Fibroblast of the aortic adventitia (primary cell): Measurements from ENCODE around the gene TNNI3K. TPM values are rescaled to one million over a fixed set of nuclear protein-coding genes. Genes with fewer than 3 reads are reported as not detected.
"Not testable (repeated sequence)": the region's sequence is repeated elsewhere in the genome, so short reads cannot be mapped to it uniquely, and the experiment has no call there.

Experiments used
- DNase-seq: peaks from one replicate; pipeline ENCODE4 v3.0.0-alpha.2; 2010; ENCODE audit warnings: low read depth
- H3K4me3 ChIP-seq: 2 replicates; pipeline ENCODE4 v1.5.1; 2011; ENCODE audit warnings: low read depth, mild to moderate bottlenecking, control low read depth, low read length, moderate library complexity
- CTCF ChIP-seq: IDR thresholded peaks from 2 replicates; pipeline ENCODE4 v1.5.1; 2011; ENCODE audit warnings: mild to moderate bottlenecking, low read length, control low read depth, inconsistent platforms; ENCODE audit not compliant: insufficient read depth
- total RNA-seq: library from RNA; depleted of rRNA; stranded (reverse); fragments of >200 nt; gene quantifications from 2 replicates; pipeline ENCODE4 v1.2.3, GENCODE V29; 2012; ENCODE audit warnings: low replicate concordance

The TNNI3K gene
- total RNA-seq, 1 donor, result not detected

- TF ChIP-seq CTCF, result no peak
- H3K4me3 ChIP-seq, result no peak overlapping the region
- no peak for DNase-seq
Measured at GRCh38 chr1:74245168-74245772, 10.1 kb downstream of the TNNI3K start.

GRCh38 chr1:74246315-74246714 is 11.1 kb downstream of the TNNI3K start:
- no peak for TF ChIP-seq CTCF
- no peak overlapping the region for H3K4me3 ChIP-seq
- no peak for DNase-seq

- H3K4me3 ChIP-seq, result no peak overlapping the region
- no peak for TF ChIP-seq CTCF
- DNase-seq, result no peak
Measured at GRCh38 chr1:74247881-74248528, 12.8 kb downstream of the TNNI3K start.

GRCh38 chr1:74253243-74253824 is 18.1 kb downstream of the TNNI3K start:
- not testable (repeated sequence) for DNase-seq, H3K4me3 ChIP-seq

- TF ChIP-seq CTCF, result no peak
- no peak for DNase-seq
- H3K4me3 ChIP-seq, result no peak overlapping the region
Measured at GRCh38 chr1:74266001-74266400, 30.8 kb downstream of the TNNI3K start.

- DNase-seq, result no peak
Measured at GRCh38 chr1:74271503-74271902, 36.3 kb downstream of the TNNI3K start.

More at GRCh38 chr1:74271503-74271902, 36.3 kb downstream of the TNNI3K start:
- no peak for TF ChIP-seq CTCF
- no peak overlapping the region for H3K4me3 ChIP-seq
